Measurements from ENCODE around the gene ALK. TPM values are rescaled to one million over a fixed set of nuclear protein-coding genes. Genes with fewer than 3 reads are reported as not detected.

Gene ALK
- total RNA-seq, 4 donors from 2014 or later: 0.08 to 0.40 (median 0.28) TPM

- intact Hi-C loops (cut with DNase I): no loop called here
- no peak for DNase-seq
Measured at GRCh38 chr2:29610569-29610968, 310.8 kb downstream of the ALK start.

GRCh38 chr2:29607038-29607420 lies 314.4 kb downstream of the ALK start:
- no peak for DNase-seq
- Histone ChIP-seq H3K4me3 (replicated peaks in 1 of 3) (no peak overlapping the region), H3K4me1 (no peaks in the 10 kb centered on the region), H3K36me3 (no peaks in the 10 kb centered on the region), H3K27me3 (no peaks in the 10 kb centered on the region), H3K27ac (no peak overlapping the region), H3K9me3 (no peaks in the 10 kb centered on the region)
- TF ChIP-seq CTCF (IDR thresholded peaks at IDR 0.05): no peak
- WGBS, 2 donors: 77 to 84% methylated on average over 4 of the region's 4 CpGs
- intact Hi-C loops (cut with DNase I): no loop called here

More at GRCh38 chr2:29610569-29610968, 310.8 kb downstream of the ALK start:
- Histone ChIP-seq H3K4me1 (peaks cover 5 to 14% of the 10 kb centered on the region in 2 donors), H3K4me3 (replicated peaks in 1 of 3) (no peak overlapping the region), H3K27me3 (no peaks in the 10 kb centered on the region), H3K36me3 (no peaks in the 10 kb centered on the region), H3K9me3 (no peaks in the 10 kb centered on the region), H3K27ac (no peak overlapping the region)
- no peak for TF ChIP-seq POLR2A (IDR thresholded peaks at IDR 0.05)
- WGBS, 2 donors: 76 to 83% methylated on average over 3 of the region's 3 CpGs

- Histone ChIP-seq H3K4me1 (no peaks in the 10 kb centered on the region), H3K9me3 (no peaks in the 10 kb centered on the region), H3K36me3 (no peaks in the 10 kb centered on the region), H3K4me3 (replicated peaks in 1 of 3) (no peak overlapping the region), H3K27me3 (no peaks in the 10 kb centered on the region), H3K27ac (no peak overlapping the region)
- 93 to 98% methylated on average over 1 of the region's 1 CpG for WGBS, 2 donors
- no peak for TF ChIP-seq POLR2A (IDR thresholded peaks at IDR 0.05)
- no peak for DNase-seq
- intact Hi-C loops (cut with DNase I): no loop called here
Measured at GRCh38 chr2:29606104-29607037, 315.0 kb downstream of the ALK start.

GRCh38 chr2:29603341-29603740 lies 318.0 kb downstream of the ALK start:
- 13 to 24% methylated on average over 1 of the region's 1 CpG for WGBS, 2 donors
- intact Hi-C loops (cut with DNase I): no loop called here
- no peak for DNase-seq
- no peak for TF ChIP-seq POLR2A (IDR thresholded peaks at IDR 0.05)
- TF ChIP-seq CTCF (IDR thresholded peaks at IDR 0.05): no peak
- Histone ChIP-seq H3K27me3 (no peaks in the 10 kb centered on the region), H3K9me3 (no peaks in the 10 kb centered on the region), H3K36me3 (no peaks in the 10 kb centered on the region), H3K4me3 (replicated peaks in 1 of 3) (no peak overlapping the region), H3K27ac (no peak overlapping the region), H3K4me1 (no peaks in the 10 kb centered on the region)

GRCh38 chr2:29601872-29602271 lies 319.5 kb downstream of the ALK start:
- Histone ChIP-seq H3K9me3 (no peaks in the 10 kb centered on the region), H3K36me3 (no peaks in the 10 kb centered on the region), H3K4me3 (replicated peaks in 1 of 3) (no peak overlapping the region), H3K4me1 (no peaks in the 10 kb centered on the region), H3K27me3 (no peaks in the 10 kb centered on the region), H3K27ac (no peak overlapping the region)
- intact Hi-C loops (cut with DNase I): no loop called here
- 84 to 90% methylated on average over 3 of the region's 3 CpGs for WGBS, 2 donors
- no peak for DNase-seq
- TF ChIP-seq CTCF (IDR thresholded peaks at IDR 0.05): no peak
- TF ChIP-seq POLR2A (IDR thresholded peaks at IDR 0.05): no peak

- 89% methylated on average over 5 of the region's 5 CpGs for WGBS, 2 donors
- Histone ChIP-seq H3K27ac (no peak overlapping the region), H3K36me3 (no peaks in the 10 kb centered on the region), H3K4me1 (no peaks in the 10 kb centered on the region), H3K27me3 (no peaks in the 10 kb centered on the region), H3K9me3 (no peaks in the 10 kb centered on the region), H3K4me3 (replicated peaks in 1 of 3) (no peak overlapping the region)
- TF ChIP-seq CTCF (IDR thresholded peaks at IDR 0.05) (no peak), POLR2A (IDR thresholded peaks at IDR 0.05) (no peak)
- intact Hi-C loops (cut with DNase I): no loop called here
- DNase-seq: no peak
Measured at GRCh38 chr2:29601321-29601720, 320.1 kb downstream of the ALK start.

All from thyroid gland (tissue), 4 donors.